ENCODE data around the gene C16orf90.
"Not testable (repeated sequence)": the region's sequence is repeated elsewhere in the genome, so short reads cannot be mapped to it uniquely, and the experiment has no call there.

C16orf90 gene

GRCh38 chr16:3511286-3512180 is 16.2 kb upstream of the C16orf90 start:
- DNase-seq = no peak

GRCh38 chr16:3510416-3510815 is 15.1 kb upstream of the C16orf90 start:
- DNase-seq = no peak

- no peak for DNase-seq
Observed at GRCh38 chr16:3509470-3509928, 14.2 kb upstream of the C16orf90 start.

GRCh38 chr16:3508736-3509135 is 13.4 kb upstream of the C16orf90 start:
- DNase-seq = no peak

- no peak for DNase-seq
Observed at GRCh38 chr16:3503523-3503922, 8.2 kb upstream of the C16orf90 start.

GRCh38 chr16:3501783-3502400 is 6.6 kb upstream of the C16orf90 start:
- DNase-seq = no peak

- DNase-seq = not testable (repeated sequence)
Observed at GRCh38 chr16:3501412-3501761, 6.1 kb upstream of the C16orf90 start.

- no peak for DNase-seq
Observed at GRCh38 chr16:3498988-3499387, 3.7 kb upstream of the C16orf90 start.

- DNase-seq = no peak
Observed at GRCh38 chr16:3497771-3498170, 2.5 kb upstream of the C16orf90 start.

- DNase-seq = no peak
Observed at GRCh38 chr16:3496386-3496785, 1.1 kb upstream of the C16orf90 start.

GRCh38 chr16:3494386-3494973 is 809 bp downstream of the C16orf90 start:
- no peak for DNase-seq

- no peak for DNase-seq
Observed at GRCh38 chr16:3492356-3492755, 2.9 kb downstream of the C16orf90 start.

GRCh38 chr16:3490911-3491629 is 4.2 kb downstream of the C16orf90 start:
- no peak for DNase-seq

GRCh38 chr16:3488801-3489200 is 6.5 kb downstream of the C16orf90 start:
- DNase-seq = no peak

- DNase-seq = no peak
Observed at GRCh38 chr16:3487521-3488410, 7.5 kb downstream of the C16orf90 start.

GRCh38 chr16:3486506-3487215 is 8.6 kb downstream of the C16orf90 start:
- DNase-seq = no peak

GRCh38 chr16:3485821-3486505 is 9.3 kb downstream of the C16orf90 start:
- DNase-seq = no peak

- DNase-seq = no peak
Observed at GRCh38 chr16:3485097-3485745, 10.1 kb downstream of the C16orf90 start.

- DNase-seq = peak; percentile 40 to 68
Observed at GRCh38 chr16:3484318-3485096, 10.8 kb downstream of the C16orf90 start.
